ENCODE data around the gene HTR4. TPM values are rescaled to one million over a fixed set of nuclear protein-coding genes. Genes with fewer than 3 reads are reported as not detected.
A peak's percentile ranks its signal among the peaks of the same experiment; 100 is the strongest.
"Not testable (repeated sequence)": the region's sequence is repeated elsewhere in the genome, so short reads cannot be mapped to it uniquely, and the experiment has no call there.

HTR4 gene
- total RNA-seq, 1 experiment from 2014 or later: not detected

DNA sequence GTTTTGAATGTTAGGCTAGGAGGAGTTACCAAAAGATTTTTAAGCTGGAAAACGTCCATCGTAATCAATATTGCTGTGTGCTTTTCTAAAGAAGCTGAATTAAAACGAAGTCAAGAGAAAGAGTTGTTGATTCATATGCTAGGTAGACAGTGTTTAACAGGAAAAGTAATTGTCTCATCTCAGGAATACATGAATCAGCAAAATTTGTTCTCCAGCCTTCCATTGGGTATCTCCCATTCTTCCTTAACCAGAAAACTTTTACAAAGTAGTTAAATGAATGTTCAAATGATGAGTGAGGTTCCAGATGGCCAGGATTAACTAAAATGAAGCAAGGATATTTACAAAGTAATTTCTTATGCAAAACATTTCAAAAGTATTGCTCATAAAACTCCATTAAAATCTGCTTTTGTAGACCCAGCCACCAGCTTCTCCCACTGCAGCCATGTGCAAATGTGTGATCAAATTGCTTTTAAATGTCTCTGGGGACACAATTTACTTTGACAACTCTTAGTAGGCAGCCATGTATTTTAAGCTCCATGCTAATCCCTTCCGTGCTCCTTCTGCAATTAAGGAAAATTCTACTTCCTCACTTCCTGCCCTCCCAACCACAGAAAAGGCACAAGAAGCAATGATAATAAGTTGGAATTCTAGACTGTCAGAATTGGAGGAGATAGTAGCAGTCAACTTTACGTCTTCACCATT lies 121.2 kb downstream of the HTR4 start:
- DNase-seq (ENCODE audit: low spot score): no peak

DNA sequence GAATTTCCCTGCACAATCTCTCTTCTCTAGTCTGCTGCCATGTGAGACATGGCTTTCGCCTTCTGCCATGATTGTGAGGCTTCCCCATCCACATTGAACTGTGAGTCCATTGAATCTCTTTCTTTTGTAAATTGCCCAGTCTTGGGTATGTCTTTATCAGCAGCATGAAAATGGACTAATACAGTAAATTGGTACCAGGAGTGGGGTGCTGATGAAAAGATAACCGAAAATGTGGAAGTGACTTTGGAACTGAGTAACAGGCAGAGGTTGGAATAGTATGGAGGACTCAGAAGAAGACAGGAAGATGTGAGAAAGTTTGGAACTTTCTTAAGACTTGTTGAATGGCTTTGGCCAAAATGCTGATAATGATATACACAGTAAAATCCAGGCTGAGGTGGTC lies 124.9 kb downstream of the HTR4 start:
- DNase-seq (ENCODE audit: low spot score): not testable (repeated sequence)

DNA sequence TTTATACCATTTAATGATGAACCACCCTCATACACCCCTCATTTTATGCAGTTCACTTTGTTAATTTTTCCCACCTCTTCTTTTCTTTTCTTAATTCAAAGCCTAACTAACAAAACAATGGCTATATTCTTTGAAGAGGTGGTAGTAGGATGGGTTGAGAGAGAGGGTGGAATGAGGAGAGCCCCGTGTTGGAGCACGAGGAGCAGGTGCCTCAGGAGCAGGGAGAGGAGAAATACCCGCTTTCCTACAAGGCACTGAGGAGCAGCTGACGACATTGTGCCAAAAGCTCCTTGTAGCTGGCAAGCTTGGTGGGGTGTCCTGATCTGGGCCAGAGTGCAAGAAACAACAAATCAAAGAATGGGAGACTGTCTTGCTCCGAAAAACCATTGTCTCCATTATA lies 129.6 kb downstream of the HTR4 start:
- no peak for DNase-seq (ENCODE audit: low spot score)

DNA sequence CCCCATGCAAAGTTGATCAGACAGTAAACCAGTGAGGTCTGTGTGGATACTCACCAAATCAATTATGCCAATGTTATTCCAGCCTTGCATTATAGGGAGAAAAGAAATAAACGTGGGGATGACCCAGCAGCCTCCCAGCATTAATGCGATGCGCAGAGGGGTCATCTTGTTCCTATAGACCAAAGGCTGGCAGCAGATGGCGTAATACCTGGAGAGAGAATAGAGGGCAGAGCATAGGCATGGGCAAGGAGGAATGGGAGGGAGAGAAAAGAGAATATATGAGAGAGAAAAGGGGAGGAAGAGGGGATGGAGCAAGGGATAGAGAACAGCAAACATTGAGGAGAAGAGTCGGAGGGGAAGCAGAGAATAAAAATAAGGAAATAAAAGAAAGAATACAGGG lies 131.2 kb downstream of the HTR4 start:
- no peak for DNase-seq (ENCODE audit: low spot score)

DNA sequence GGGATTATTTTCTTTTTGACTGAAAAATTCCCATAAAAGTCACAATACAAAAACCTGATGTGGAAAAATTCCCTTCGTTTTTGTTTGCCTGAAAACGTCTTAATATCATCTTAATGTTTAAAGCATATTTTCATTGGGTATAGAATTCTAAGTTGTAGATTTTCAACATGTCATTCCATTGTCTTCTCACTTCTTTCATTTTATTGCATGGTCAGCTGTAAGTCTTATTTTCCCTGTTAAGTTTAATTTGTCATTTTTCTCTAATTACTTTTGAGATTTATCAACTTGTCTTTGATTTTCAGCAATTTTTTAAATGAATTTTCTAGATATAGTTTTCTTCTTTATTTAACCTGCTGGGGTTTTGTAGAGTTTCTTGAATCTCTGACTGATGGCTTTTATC lies 138.9 kb downstream of the HTR4 start:
- DNase-seq (ENCODE audit: low spot score): no peak

DNA sequence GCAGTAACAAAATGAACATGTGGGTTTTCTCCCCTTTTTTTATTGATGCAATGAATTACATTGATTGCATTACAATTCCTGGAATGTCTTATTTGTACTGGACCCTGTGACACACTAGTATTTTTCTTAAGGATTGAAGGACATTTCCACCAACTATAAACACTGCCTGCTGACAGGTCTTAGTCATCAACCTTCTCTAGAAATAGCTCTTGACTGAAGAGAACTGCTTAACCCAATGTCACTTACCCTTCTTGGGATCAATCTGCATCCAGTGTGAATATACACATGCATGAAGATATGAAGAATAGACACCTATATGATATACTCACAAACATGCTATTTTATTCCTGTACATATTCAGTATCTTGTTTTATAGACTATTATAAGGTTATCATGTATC lies 140.0 kb downstream of the HTR4 start:
- no peak for DNase-seq (ENCODE audit: low spot score)

DNA sequence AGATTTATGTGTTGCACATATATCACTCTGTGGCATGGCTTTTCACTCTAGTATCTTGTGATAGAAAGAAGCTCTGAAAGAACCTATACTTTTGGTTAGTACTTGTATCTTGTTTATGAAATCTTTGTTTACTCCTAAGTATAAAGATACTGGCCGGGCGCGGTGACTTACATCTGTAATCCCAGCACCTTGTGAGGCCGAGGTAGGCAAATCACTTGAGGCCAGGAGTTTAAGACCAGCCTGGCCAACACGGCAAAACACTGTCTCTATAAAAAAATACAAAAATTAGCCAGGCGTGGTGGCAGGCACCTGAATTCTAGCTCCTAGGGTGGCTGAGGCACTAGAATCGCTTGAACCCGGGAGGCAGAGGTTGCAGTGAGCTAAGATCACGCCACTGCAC lies 141.8 kb downstream of the HTR4 start:
- no peak for DNase-seq (ENCODE audit: low spot score)

DNA sequence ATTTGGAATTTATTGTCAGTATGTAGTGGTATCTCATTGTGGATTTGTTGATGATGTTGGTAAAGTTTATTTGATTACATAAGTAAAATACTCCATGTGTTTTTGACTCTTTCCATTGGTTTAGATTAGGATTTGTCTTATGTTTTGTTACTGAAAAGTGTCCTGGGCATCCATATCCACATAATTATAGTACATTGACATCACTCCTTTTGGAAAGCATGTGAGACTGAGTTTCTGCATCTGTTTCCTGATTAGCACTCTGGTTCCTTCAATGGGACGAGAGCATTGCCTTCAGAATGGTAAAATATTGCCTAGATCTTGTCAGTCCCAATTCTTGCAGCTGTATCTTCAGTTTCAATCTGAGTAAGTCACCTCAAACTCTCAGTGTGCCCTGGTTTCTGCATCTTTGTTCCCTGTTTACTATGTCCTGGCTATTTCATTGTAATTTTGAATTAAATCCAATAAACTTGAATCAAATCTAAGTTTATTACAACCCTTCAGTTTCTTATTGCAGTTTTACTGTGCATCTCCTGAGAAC lies 142.4 kb downstream of the HTR4 start:
- no peak for DNase-seq (ENCODE audit: low spot score)

DNA sequence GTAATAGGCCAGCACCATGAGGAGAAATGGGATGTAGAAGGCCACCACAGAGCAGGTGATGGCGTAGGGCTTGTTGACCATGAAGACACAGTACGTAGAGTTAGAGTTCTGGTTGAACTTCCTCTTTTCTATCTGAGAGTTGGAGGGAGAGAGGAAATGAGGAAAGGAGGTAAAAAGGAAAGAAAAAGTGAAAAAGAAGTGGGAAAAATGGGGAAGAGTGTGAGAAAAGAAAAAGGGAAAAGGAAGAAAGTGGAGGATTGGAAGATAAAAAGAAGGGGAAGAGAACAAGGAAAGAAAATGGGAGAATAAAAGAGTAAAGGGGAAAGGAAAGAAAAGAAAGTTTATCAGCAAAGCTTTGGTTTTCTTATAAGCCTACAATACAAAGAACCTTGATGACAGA lies 144.4 kb downstream of the HTR4 start:
- DNase-seq (ENCODE audit: low spot score): no peak

DNA sequence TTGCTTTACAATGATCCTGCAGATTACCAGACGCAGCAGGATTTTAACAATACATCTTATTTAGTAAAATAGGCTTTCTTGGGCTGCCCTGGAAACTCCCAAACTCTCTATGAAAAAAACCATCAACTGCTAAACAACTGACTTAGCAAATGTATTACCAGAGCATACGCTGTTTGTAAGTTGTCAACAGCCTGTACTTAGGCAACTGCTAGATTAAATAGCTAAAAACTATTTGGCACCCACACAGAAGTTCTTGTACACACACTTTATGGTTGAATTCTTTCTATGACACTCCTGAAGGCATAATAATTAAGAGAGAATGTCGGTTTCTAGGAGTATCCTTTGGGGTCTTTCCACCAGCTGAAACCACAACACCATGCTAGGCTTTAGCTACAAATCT lies 146.7 kb downstream of the HTR4 start:
- DNase-seq (ENCODE audit: low spot score): no peak

DNA sequence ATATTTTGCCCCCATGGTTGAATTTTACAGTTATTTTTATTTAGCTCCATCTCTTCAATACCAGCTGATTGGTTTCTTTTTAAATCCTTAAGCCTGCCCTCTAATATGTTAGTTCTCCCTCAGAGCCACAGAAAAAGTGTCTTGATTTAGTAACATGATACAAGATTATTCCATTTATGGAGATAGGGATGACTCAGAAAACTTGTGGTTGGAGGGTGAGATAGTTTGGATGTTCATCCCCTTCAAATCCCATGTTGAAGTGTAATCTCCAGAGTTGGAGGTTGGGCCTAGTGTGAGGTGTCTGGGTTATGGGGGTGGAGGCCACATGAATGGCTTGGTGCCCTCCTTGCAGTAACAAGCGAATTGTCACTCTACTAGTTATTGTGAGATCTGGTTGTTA lies 154.9 kb downstream of the HTR4 start:
- DNase-seq (ENCODE audit: low spot score): no peak

DNA sequence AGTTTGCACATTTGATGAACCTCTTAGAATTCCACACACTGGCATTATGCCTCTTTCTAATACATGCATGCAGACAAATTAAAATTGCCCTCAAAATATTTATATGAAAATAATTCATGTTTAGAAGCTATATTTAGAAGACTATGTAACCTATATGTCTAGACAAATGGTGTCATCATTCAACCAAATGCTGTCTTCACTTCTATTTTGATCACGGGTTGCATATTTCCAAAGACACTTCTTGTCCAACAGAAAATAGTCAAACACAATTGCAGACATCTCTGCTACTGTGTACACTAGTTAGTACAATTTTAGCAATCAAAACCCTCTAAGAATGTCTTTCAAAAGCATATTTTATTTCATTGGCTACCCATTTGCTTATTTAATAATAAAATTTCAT lies 156.6 kb downstream of the HTR4 start:
- no peak for DNase-seq (ENCODE audit: low spot score)

DNA sequence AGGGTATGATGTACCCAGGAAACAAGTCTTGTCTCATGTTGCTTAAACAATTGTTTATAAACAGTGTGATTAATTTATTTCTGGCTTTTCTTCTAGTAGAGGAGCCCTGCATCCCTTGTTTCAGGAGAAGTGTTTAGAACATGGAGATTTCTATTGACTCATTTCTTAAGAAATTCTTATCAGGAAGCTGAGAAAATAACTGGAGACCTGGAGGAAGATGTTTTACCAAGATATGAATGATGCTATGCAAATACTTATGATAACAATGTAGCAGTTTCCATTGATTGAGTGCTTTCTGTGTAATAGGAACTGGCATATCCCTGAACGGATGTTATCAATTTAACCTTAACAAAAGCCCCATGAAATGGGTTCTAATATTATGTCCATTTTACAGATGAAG lies 162.0 kb downstream of the HTR4 start:
- DNase-seq (ENCODE audit: low spot score): no peak

DNA sequence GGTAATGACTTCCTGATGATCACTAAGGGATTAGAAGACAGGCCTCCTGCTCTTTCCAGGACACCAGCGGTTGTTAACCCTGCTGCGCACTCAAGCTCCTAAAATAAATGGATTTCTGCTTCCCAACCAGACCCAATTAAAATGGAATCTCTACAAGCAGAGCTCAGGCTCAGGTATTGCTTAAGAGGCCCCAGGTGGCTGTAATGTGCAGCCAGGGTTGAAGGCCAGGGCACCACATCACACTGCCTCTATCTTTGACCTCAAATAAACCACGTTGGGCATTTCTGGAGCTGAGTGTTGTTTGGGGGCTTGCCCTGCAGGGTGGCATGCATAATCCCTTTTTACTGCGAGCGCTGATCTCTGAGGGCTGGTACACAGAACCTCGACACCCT lies 162.5 kb downstream of the HTR4 start:
- no peak for DNase-seq (ENCODE audit: low spot score)

DNA sequence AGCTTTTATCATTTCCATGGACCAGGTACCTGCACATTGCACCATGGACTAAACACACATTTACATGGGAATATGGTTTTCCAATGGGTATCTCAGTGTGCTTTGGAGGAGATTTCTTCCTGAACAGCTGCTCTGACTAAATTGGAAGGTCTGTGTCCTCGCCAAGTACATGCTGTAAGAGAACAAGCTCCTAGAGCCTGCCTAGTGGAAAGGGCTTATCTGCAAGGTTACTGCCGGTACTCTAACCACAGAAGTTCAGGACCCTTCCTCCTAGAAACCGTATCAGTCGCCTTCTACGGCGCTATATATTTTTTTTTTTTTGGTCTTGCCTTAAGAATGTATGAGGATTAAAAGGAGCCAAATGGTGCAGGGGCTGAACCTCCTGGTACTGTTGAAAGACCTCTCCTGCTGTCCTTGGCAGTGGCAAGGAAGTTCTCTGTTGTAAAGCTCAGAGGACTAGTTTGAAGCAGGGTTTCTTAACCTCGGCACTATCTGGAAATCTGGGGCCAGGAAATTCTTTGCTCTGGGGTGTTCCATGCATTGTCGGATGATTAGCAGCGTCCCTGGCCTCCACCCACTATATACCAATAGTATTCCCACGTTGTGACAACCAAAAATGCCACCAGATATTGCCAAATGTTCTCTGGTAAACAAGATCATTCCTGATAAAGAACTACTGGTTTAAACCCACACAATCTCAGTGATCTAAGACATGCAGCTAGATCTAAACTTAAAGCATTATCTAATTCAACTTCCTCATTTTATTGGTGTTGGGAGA lies 163.1 kb downstream of the HTR4 start:
- no peak for DNase-seq (ENCODE audit: low spot score)

DNA sequence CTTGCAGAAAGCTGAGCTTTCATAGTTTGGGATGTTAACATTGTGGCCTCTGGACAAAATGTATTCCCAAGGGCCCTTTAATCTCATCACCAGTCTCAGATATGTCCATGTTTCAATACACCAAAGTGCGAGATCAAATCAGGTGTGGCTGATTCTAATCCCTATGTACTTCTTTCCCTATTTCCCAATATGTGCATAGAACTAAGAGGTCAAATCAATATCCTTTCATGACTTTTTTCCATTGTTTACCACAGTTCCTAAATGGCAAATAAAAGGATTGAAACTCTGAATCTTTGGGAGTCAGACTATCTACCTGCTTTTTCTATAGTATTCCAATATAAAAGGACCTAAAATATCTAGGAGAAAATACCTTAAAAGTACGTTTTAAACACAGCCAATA lies 165.6 kb downstream of the HTR4 start:
- DNase-seq (ENCODE audit: low spot score): no peak

DNA sequence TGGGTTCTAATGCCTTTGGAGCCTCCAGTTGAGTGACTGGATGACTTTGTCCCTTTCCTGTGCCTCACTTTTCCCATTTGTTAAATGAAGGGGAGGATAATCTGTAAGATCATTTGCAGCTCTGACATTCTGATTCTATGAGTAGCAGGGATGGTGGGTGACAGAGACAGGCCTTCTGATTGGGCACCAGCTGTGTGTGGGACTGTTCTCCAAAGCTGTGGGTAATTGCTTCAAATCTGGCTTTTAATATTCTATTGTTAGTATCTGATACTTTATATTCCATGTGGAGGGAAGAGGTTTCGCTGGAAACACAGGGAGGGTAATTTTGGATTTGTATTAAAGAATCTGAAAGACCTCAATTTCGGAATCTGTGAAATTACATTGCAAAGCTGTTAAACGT lies 167.9 kb downstream of the HTR4 start:
- no peak for DNase-seq (ENCODE audit: low spot score)

DNA sequence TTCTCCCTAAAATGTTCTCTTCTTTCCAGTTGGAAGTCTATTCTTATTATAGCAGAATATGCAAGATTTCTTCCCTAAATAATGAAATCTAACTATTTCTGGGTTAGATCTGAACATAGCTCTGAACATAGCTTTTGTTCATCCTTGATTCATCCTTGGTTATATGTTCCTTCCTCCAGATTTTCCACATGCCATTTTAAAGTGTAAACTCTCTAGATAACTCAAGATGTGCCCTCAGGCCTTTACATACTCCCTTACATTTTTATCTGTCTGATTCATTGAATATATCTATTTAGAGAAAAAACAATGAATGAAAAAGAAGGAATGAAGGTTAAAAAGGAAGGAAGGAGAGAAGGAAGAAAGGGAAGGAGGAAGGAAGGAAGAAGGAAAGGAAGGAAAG lies 169.7 kb downstream of the HTR4 start:
- no peak for DNase-seq (ENCODE audit: low spot score)

DNA sequence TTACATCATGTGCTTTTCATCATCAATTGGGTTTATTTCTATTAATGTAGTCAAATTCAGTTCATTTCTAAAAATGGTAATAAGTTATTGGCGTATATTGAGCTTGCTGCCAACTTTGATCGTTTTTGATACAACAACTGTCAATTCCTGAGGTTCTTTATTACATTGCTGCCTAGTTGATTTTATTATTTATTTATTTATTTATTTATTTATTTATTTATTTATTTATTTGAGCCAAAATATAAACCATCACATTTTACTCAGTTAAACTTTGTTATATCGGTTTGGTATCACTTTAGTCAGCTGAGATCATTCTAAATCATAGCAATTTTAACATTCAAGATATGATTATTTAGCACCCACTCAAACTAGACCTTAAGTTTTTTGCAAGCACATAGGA lies 170.6 kb downstream of the HTR4 start:
- no peak for DNase-seq (ENCODE audit: low spot score)

DNA sequence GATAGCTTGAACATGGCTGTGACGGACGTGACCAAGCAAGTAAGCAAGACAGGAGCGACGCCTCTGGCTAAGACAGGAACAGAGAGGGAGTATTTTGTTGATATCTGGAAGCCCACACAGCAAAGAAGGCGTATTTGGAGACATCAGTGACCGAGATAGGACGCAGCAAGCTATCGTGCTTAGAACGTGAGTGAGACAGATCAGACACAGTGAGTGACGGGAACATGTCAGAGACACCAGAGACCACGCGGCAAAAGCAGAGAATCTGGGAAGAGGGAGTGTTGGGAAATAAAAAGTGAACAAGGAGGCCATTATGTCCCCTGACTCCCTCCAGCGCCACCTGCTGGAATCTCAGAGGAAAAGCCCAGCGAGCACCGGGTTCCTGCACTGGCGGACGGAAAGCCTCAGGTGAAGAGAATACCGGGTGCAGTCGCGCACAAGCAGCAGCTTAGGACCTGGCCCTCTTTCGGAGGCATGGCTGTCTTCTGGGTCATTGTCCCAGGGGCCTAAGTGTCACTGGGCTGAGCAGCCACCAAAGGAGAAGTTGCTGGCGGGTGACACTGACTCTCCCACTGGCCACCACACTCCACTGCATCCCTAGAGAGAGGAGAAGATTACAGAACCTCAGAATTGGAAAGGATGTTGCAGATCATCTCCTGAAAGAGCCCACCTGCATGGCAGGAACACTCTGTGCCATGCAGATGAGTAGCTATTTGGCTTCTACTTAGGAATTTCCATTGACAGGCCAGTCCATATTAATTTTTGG lies 171.4 kb downstream of the HTR4 start:
- DNase-seq (ENCODE audit: low spot score): peak; percentile 27

DNA sequence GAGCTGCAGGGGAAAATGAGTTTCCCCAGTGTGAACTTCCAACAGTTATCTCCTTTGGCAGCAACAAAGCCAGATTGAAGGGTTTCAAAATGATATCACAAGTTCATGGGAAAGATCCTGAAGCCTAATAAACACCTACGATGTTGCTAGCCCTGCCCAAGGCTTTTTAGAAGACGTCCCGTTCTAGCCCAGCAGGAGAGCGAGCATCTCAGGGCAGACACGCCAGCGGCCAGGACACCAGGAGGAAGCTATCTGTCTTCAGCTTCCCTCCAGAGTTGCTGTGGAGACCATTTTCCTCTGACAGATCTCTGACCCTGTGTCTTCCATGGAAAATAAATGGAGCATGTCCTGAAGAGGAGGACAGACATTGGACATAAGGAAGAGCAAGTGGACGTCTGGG lies 172.1 kb downstream of the HTR4 start:
- no peak for DNase-seq (ENCODE audit: low spot score)

DNA sequence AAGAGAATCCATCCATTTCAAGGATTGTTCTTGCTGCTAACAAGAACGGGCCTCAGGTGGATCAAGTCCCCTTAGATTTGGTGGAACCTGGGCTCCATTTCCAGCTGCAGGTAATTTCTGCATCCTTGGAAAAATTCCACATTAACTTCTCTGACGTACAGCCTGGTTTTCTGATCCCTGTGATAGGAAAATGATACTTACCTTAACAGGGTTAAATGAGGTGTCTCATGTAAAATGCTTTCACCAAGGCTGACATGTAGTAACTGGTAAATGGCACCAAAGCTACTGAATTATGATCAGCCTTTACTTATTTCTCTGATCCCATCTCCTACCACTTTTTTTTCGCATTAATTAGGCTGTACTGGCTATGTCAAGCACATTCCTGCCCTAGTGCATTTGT lies 176.9 kb downstream of the HTR4 start:
- no peak for DNase-seq (ENCODE audit: low spot score)

DNA sequence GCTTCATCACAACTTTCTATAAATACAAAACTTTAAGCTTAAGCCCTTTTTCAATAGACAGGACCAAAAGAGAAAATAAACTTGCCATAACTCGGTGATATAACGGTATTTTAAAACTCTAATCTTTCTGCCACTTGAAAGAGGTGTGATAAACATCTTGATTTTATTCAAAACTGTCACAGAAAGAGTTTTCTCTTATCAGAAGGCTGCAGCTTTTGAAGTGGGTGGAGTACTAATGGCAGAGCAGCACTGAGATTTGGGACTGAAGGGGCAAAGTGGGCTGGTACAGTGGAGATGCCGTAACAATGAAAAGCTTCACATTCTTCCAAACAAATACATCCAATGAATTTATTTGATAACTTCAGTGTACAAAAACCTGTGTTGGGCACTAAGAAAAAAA lies 178.0 kb downstream of the HTR4 start:
- DNase-seq (ENCODE audit: low spot score): no peak
